SH-SY5Y (cell line): ENCODE measurements around the gene SLC6A12.

Experiments
- GATA2 ChIP-seq: IDR thresholded peaks from 2 replicates; pipeline ENCODE4 v1.6.1; 2011; ENCODE audit warnings: mild to moderate bottlenecking, low read depth, low read length
- GATA3 ChIP-seq: IDR thresholded peaks from 2 replicates; pipeline ENCODE4 v1.6.1; 2011; ENCODE audit warnings: low read depth, mild to moderate bottlenecking, low read length, moderate library complexity

DNA sequence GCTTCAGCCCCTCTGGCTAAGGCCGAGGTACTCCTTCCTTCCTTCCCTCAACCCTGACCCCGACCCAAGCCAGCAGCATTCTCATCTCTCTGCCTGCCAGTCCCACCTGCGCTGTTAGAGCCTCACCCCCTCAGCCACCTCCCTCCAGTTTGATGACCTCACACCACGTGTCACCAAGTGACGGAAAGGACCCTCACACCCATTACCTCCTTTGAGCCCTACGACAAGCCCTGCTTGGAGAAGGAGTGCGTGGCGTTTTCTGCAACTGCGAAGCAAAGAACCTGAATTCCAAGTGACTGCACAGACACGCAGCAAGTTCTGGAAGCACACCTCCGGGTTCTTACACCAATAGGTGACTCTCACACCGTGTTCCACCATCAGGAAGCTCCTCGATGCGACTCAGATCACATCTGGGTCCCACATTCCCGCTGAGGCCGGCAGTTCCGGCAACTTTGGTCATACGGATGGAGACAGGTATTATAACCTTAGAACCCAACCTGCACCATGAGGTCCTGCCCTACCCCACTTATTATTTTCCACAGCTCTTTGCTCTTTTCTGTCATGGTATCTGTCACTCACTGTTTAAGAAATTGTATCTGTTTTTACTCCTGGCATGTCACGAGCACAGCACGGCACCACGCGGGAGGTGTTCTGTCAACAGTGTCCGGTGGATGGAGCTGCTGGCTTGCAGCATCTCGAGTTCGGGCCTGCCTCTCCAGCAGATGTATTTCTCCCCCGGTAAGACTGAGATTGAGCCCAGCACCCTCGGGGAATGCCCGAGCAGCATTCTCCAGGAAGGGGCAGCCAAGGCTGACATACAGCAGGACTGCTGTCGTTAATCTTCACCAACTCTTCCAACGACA, 5.0 kb upstream of the SLC6A12 start:
- TF ChIP-seq GATA2: no peak
- no peak for TF ChIP-seq GATA3
